ENCODE measurements around the gene HAPSTR1. TPM values are rescaled to one million over a fixed set of nuclear protein-coding genes. Genes with fewer than 3 reads are reported as not detected.

HAPSTR1 gene
- total and polyA plus RNA-seq, 2 of the 8 experiments (the other 6 are each of a cell fraction or from before 2014, with no cell fraction given): 11.9 to 66.1 TPM

DNA sequence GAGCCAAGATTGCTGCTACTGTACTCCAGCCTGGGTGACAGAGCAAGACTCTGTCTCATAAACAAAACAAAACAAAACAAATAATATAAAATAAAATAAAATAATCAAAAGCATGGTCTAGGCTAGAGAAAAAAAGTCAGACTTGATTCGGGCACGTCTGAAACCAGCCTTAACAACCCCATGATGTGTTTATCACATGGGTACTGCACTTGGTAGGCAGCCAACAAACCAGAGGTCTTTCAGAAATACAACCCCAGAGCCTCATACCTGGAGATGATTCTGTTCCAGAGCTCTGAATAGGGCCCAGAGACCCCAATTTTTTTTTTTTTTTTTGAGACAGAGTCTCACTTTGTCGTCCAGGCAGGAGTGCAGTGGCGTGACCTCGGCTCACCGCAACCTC is 9.6 kb upstream of the HAPSTR1 start (continued):
- TF ChIP-seq SP2 (IDR thresholded peaks at IDR 0.05; ENCODE audit: low read length): no peak
- TF ChIP-seq KDM5A (IDR thresholded peaks at IDR 0.05; ENCODE audit: low read length): no peak
- no peak for TF ChIP-seq EGR1 (IDR thresholded peaks at IDR 0.05; ENCODE audit: borderline replicate concordance, low read depth, low read length)
- TF ChIP-seq SIN3A (conservative IDR thresholded peaks at IDR 0.05 in 1 of 2, IDR thresholded peaks at IDR 0.05 in 1 of 2; ENCODE audit: low read depth in 1 of 2, low read length in 2 of 2): no peak
- TF ChIP-seq SIRT6 (IDR thresholded peaks at IDR 0.05; ENCODE audit: low read length): no peak
- no peak for TF ChIP-seq ASH2L (IDR thresholded peaks at IDR 0.05; ENCODE audit: low read length)

Data from H1 (cell line).